Thoracic aorta (tissue), 2 donors: ENCODE results near the gene GPX3. TPM values are rescaled to one million over a fixed set of nuclear protein-coding genes. Genes with fewer than 3 reads are reported as not detected.
A peak's percentile ranks its signal among the peaks of the same experiment; 100 is the strongest.

Experiments
- ATAC-seq: fragments of 150-250 bp; one replicate; pipeline ENCODE4 v1.8.0; 2017; ENCODE audit warnings: low read depth; ENCODE audit not compliant: insufficient number of reproducible peaks, low FRiP score
- DNase-seq: peaks from one replicate; pipeline ENCODE4 v3.0.0-alpha.2; 2020; ENCODE audit warnings: low spot score
- H3K27ac ChIP-seq, 2 donors: fragments of 200-600 bp; sonication (generic); 1 replicate in 1 of 2; 2 replicates in 1 of 2; pipeline ENCODE4 v1.5.1; 2016; ENCODE audit warnings: mild to moderate bottlenecking in 2 of 2, moderate library complexity in 2 of 2
- H3K27me3 ChIP-seq: fragments of 200-600 bp; sonication (generic); replicated peaks from 2 replicates; pipeline ENCODE4 v1.6.0; 2016; ENCODE audit warnings: mild to moderate bottlenecking; ENCODE audit not compliant: insufficient read depth
- H3K36me3 ChIP-seq: fragments of 200-600 bp; sonication (generic); one replicate; pipeline ENCODE4 v1.5.1; 2016
- H3K4me1 ChIP-seq, 2 donors: fragments of 200-600 bp; sonication (generic); 1 replicate in 1 of 2; 2 replicates in 1 of 2; pipeline versions ENCODE4 v1.5.1 to v1.6.0; 2016; ENCODE audit warnings: low read depth in 2 of 2, mild to moderate bottlenecking in 1 of 2; ENCODE audit not compliant: control insufficient read depth in 1 of 2
- H3K4me3 ChIP-seq: fragments of 200-600 bp; sonication (generic); 2 replicates; pipeline ENCODE4 v1.5.1; 2016; ENCODE audit warnings: mild to moderate bottlenecking
- H3K9me3 ChIP-seq: fragments of 200-600 bp; sonication (generic); 2 replicates; pipeline ENCODE4 v1.5.1; 2016
- CTCF ChIP-seq: fragments of 200-600 bp; sonication (generic); IDR thresholded peaks from one replicate; pipeline ENCODE4 v1.5.1; 2019; ENCODE audit warnings: antibody characterized with exemption
- total RNA-seq, 2 donors: library from RNA; depleted of rRNA; stranded (reverse); fragments of >200 nt; gene quantifications; one replicate each; pipeline versions ENCODE4 v1.1.0 to v1.2.3, GENCODE V29; 2016

Gene GPX3
- total RNA-seq, 2 donors from 2014 or later: 1,240 to 1,874 TPM

DNA sequence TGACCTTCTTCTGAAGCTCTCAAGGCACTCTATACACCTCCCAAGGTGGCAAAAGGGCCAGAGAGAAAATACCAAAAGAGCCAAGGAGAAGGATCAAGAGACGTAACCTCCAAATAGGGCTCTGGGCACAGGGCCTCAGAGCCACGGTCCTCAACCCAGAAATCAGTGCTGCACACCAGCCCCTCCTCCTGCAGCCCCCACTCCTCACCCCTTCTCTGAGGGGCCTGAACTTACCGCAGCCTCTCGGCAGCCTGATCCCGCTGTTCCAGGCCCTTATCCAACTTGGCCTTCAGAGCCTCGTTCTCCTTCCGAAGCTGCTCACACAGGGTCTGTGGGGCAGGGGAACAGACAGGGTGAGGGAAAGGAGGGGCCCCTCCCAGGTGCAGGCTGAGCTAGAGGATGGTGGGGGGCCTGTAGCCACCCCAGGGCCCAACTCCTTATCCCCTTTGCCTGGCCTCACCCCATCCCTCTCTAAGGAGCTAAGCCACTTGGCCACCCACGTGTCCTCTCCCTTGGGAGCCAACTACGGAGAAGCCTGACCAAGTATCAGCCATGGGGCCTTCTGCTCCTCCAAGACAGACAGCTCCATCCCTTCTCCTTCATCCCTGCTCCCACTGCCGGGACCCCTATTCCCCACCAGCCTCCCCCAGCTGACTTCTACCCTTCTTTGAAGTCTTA lies 31.7 kb downstream of the GPX3 start:
- H3K4me1 ChIP-seq: peaks cover 0 to 10% of the 10 kb centered on the region in 2 donors
- H3K36me3 ChIP-seq: peaks cover 61% of the 10 kb centered on the region
- H3K4me3 ChIP-seq: no peak overlapping the region
- ATAC-seq (no peak), DNase-seq (no peak)
- no peaks in the 10 kb centered on the region for H3K9me3 ChIP-seq
- no peak for TF ChIP-seq CTCF
- H3K27ac ChIP-seq: peak overlapping the region in 1 of 2 donors; percentile 37
- H3K27me3 ChIP-seq: no peaks in the 10 kb centered on the region

- Histone ChIP-seq H3K27ac (no peak overlapping the region), H3K27me3 (no peaks in the 10 kb centered on the region), H3K4me3 (no peak overlapping the region), H3K4me1 (peaks cover 0 to 10% of the 10 kb centered on the region in 2 donors), H3K36me3 (peaks cover 56% of the 10 kb centered on the region), H3K9me3 (no peaks in the 10 kb centered on the region)
- TF ChIP-seq CTCF: no peak
- ATAC-seq (no peak), DNase-seq (no peak)
Observed at GRCh38 chr5:151052836-151053235, 32.4 kb downstream of the GPX3 start.

DNA sequence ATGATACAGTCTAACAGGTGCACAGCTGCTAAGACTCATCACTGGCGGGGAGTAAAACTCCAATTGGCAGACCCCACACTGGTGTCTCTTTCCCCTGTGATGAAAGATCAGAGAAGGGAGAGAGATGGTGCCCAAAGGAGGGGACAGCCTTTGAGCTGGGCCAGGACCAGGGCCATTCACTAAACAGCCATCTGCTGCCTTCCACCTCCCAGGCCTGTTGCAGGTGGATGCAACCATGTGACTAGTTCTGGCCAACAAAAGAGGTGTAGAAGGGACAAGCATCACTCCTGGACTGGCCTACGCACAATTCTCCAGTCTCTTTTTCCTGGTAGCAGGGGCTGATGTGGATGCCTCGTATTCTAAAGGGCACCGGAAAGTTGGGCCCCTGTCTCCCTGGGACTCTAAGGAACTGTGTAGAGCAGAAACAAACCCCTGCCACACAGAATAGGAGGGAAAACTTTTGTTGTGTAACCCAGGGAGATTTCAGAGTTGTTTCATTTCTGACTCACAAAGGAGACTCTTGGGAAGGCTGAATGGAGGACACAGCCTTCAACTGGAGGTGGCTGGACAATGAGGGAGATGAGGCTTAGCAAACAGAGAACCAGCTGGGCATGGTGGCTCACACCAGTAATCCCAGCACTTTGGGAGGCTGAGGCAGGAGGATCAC lies 33.5 kb downstream of the GPX3 start:
- ATAC-seq: no peak

GRCh38 chr5:151054709-151055108 lies 34.3 kb downstream of the GPX3 start:
- ATAC-seq (no peak), DNase-seq (no peak)
- Histone ChIP-seq H3K36me3 (peaks cover 51% of the 10 kb centered on the region), H3K27me3 (no peaks in the 10 kb centered on the region), H3K4me1 (peaks cover 0 to 16% of the 10 kb centered on the region in 2 donors), H3K27ac (no peak overlapping the region), H3K4me3 (no peak overlapping the region), H3K9me3 (no peaks in the 10 kb centered on the region)
- TF ChIP-seq CTCF: no peak

More for the DNA sequence above, 33.5 kb downstream of the GPX3 start:
- Histone ChIP-seq H3K27me3 (no peaks in the 10 kb centered on the region), H3K36me3 (peaks cover 52% of the 10 kb centered on the region), H3K27ac (no peak overlapping the region), H3K4me3 (no peak overlapping the region), H3K4me1 (peaks cover 0 to 10% of the 10 kb centered on the region in 2 donors), H3K9me3 (no peaks in the 10 kb centered on the region)
- no peak for DNase-seq
- no peak for TF ChIP-seq CTCF

DNA sequence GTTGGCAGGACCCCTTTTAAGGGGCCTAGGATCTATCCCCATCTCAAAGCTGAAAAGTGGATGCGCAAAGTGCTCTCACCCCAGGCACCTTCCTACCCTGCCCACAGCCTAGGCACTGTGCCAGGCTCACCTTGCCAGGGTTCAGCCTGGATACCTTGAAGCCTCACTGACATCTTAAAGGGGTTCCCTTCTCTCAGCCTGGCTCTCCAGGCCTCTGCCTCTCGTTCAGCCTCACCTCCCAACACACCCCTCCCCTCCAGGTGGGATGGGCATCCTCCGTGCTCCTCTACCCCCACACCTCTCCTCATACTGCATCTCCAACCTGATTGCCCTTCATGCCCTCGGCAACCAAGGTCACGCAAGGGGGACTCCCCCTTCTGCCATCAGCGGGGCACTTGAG lies 34.9 kb downstream of the GPX3 start:
- ATAC-seq (no peak), DNase-seq (no peak)
- H3K4me3 ChIP-seq: no peak overlapping the region
- H3K36me3 ChIP-seq: peaks cover 46% of the 10 kb centered on the region
- no peaks in the 10 kb centered on the region for H3K27me3 ChIP-seq
- no peak overlapping the region for H3K27ac ChIP-seq
- H3K4me1 ChIP-seq: peaks cover 5 to 22% of the 10 kb centered on the region in 2 donors
- TF ChIP-seq CTCF: no peak
- no peaks in the 10 kb centered on the region for H3K9me3 ChIP-seq
